Measurements from ENCODE around the gene NPAS2.

NPAS2 gene

GRCh38 chr2:100868083-100868482, 48.1 kb downstream of the NPAS2 start:
- no peak overlapping the region for H3K4me3 ChIP-seq
- no peak overlapping the region for H3K27ac ChIP-seq
- H3K9ac ChIP-seq = no peak overlapping the region
- H3K9me3 ChIP-seq (replicated peaks in 1 of 11) = peaks cover 26 to 44% (median 37%) of the 10 kb centered on the region in 11 experiments
- TF ChIP-seq Cebpa-rat (IDR thresholded peaks at IDR 0.05) = no peak
- H3K27me3 ChIP-seq = no peaks in the 10 kb centered on the region
- no peaks in the 10 kb centered on the region for H4K20me1 ChIP-seq
- H3K4me2 ChIP-seq = no peak overlapping the region
- no peaks in the 10 kb centered on the region for H3K36me3 ChIP-seq
- peaks cover 0 to 15% (median 0%) of the 10 kb centered on the region in 10 experiments; a peak in 4 of 20 replicates for H3K4me1 ChIP-seq

- Histone ChIP-seq H3K4me1 (peaks cover 0 to 15% (median 0%) of the 10 kb centered on the region in 10 experiments; a peak in 4 of 20 replicates), H3K36me3 (no peaks in the 10 kb centered on the region), H3K9ac (no peak overlapping the region), H3K4me2 (no peak overlapping the region), H3K27ac (no peak overlapping the region), H4K20me1 (no peaks in the 10 kb centered on the region), H3K9me3 (replicated peaks in 1 of 11) (peaks cover 26 to 44% (median 37%) of the 10 kb centered on the region in 11 experiments), H3K4me3 (no peak overlapping the region), H3K27me3 (no peaks in the 10 kb centered on the region)
- TF ChIP-seq Cebpa-rat (IDR thresholded peaks at IDR 0.05) = no peak
These were observed 49.2 kb downstream of the NPAS2 start for GRCh38 chr2:100869120-100869519.

GRCh38 chr2:100870652-100871531, 51.0 kb downstream of the NPAS2 start:
- no peaks in the 10 kb centered on the region for H3K36me3 ChIP-seq
- peaks cover 26 to 46% (median 37%) of the 10 kb centered on the region in 11 experiments for H3K9me3 ChIP-seq (replicated peaks in 1 of 11)
- TF ChIP-seq Cebpa-rat (IDR thresholded peaks at IDR 0.05) = no peak
- H3K4me2 ChIP-seq = no peak overlapping the region
- peaks cover 0 to 8% (median 0%) of the 10 kb centered on the region in 10 experiments; a peak in 4 of 20 replicates for H3K4me1 ChIP-seq
- H3K27me3 ChIP-seq = no peaks in the 10 kb centered on the region
- no peak overlapping the region for H3K4me3 ChIP-seq
- H3K27ac ChIP-seq = no peak overlapping the region
- no peaks in the 10 kb centered on the region for H4K20me1 ChIP-seq
- H3K9ac ChIP-seq = no peak overlapping the region

- Histone ChIP-seq H3K4me2 (no peak overlapping the region), H3K4me1 (peaks cover 0 to 7% (median 1%) of the 10 kb centered on the region in 10 experiments; a peak in 6 of 20 replicates), H3K4me3 (no peak overlapping the region), H3K9ac (no peak overlapping the region), H3K9me3 (replicated peaks in 1 of 11) (peaks cover 0 to 11% (median 4%) of the 10 kb centered on the region in 11 experiments; a peak in 8 of 22 replicates), H3K27me3 (no peaks in the 10 kb centered on the region), H3K27ac (no peak overlapping the region), H4K20me1 (no peaks in the 10 kb centered on the region), H3K36me3 (no peaks in the 10 kb centered on the region)
- no peak for TF ChIP-seq Cebpa-rat (IDR thresholded peaks at IDR 0.05)
These were observed 55.7 kb downstream of the NPAS2 start for GRCh38 chr2:100875516-100876230.

GRCh38 chr2:100876231-100876860, 56.4 kb downstream of the NPAS2 start:
- Histone ChIP-seq H3K9ac (no peak overlapping the region), H3K4me2 (no peak overlapping the region), H3K27ac (no peak overlapping the region), H3K4me3 (no peak overlapping the region), H4K20me1 (no peaks in the 10 kb centered on the region), H3K27me3 (no peaks in the 10 kb centered on the region), H3K36me3 (no peaks in the 10 kb centered on the region), H3K9me3 (replicated peaks in 1 of 11) (0 out of 22 replicates have a peak, but pooled peaks cover 0 to 5% (median 0%) of the 10 kb centered on the region in 11 experiments), H3K4me1 (peaks cover 0 to 9% (median 6%) of the 10 kb centered on the region in 10 experiments; a peak in 6 of 20 replicates)
- no peak for TF ChIP-seq Cebpa-rat (IDR thresholded peaks at IDR 0.05)

GRCh38 chr2:100877555-100877954, 57.6 kb downstream of the NPAS2 start:
- TF ChIP-seq Cebpa-rat (IDR thresholded peaks at IDR 0.05) = no peak
- Histone ChIP-seq H3K4me2 (peak overlapping the region in 1 of 11 experiments; percentile 12; a peak in 1 of 22 replicates), H4K20me1 (no peaks in the 10 kb centered on the region), H3K27ac (no peak overlapping the region), H3K4me3 (no peak overlapping the region), H3K9ac (no peak overlapping the region), H3K4me1 (peaks cover 0 to 11% (median 6%) of the 10 kb centered on the region in 10 experiments; a peak in 6 of 20 replicates), H3K9me3 (replicated peaks in 1 of 11) (0 out of 22 replicates have a peak, but pooled peaks cover 0 to 5% (median 0%) of the 10 kb centered on the region in 11 experiments), H3K36me3 (no peaks in the 10 kb centered on the region), H3K27me3 (no peaks in the 10 kb centered on the region)

- H3K27ac ChIP-seq = no peak overlapping the region
- TF ChIP-seq Cebpa-rat (IDR thresholded peaks at IDR 0.05) = no peak
- H3K4me1 ChIP-seq = peaks cover 0 to 11% (median 6%) of the 10 kb centered on the region in 10 experiments; a peak in 6 of 20 replicates
- H4K20me1 ChIP-seq = no peaks in the 10 kb centered on the region
- H3K36me3 ChIP-seq = no peaks in the 10 kb centered on the region
- no peak overlapping the region for H3K9ac ChIP-seq
- H3K4me3 ChIP-seq = no peak overlapping the region
- H3K27me3 ChIP-seq = no peaks in the 10 kb centered on the region
- peak overlapping the region in 2 of 11 experiments; percentile 12 to 15; a peak in 1 of 22 replicates for H3K4me2 ChIP-seq
- 0 out of 22 replicates have a peak, but pooled peaks cover 0 to 5% (median 0%) of the 10 kb centered on the region in 11 experiments for H3K9me3 ChIP-seq (replicated peaks in 1 of 11)
These were observed 58.3 kb downstream of the NPAS2 start for GRCh38 chr2:100878000-100878791.

- Histone ChIP-seq H3K36me3 (no peaks in the 10 kb centered on the region), H3K27me3 (no peaks in the 10 kb centered on the region), H3K9ac (no peak overlapping the region), H3K4me1 (peaks cover 0 to 11% (median 6%) of the 10 kb centered on the region in 10 experiments; a peak in 6 of 20 replicates), H3K27ac (no peak overlapping the region), H3K4me3 (no peak overlapping the region), H4K20me1 (no peaks in the 10 kb centered on the region), H3K4me2 (no peak overlapping the region), H3K9me3 (replicated peaks in 1 of 11) (0 out of 22 replicates have a peak, but pooled peaks cover 0 to 5% (median 0%) of the 10 kb centered on the region in 11 experiments)
- TF ChIP-seq Cebpa-rat (IDR thresholded peaks at IDR 0.05) = no peak
These were observed 59.4 kb downstream of the NPAS2 start for GRCh38 chr2:100879296-100879695.
